Cardiac atrium fibroblast (primary cell): ENCODE results near the gene NPIPA8. TPM values are rescaled to one million over a fixed set of nuclear protein-coding genes. Genes with fewer than 3 reads are reported as not detected.

Source experiments
- total RNA-seq: library from RNA; depleted of rRNA; stranded (reverse); fragments of >200 nt; gene quantifications from 2 replicates; pipeline ENCODE4 v1.2.3, GENCODE V29; 2015

NPIPA8 gene
- 5.7 and 22.9 TPM in 2 replicates for total RNA-seq

GRCh38 chr16:18336636-18337035, at the start of gene NPIPA8:
Gene NPIPA8, minus strand, starts transcription at chr16:18336736. Its CDS starts 4,074 bp downstream, at chr16:18332662.

Other genes starting within 250 kb of the NPIPA8 start
- 95.0 and 131 TPM in 2 replicates for gene NOMO2, start 225.4 kb upstream of the NPIPA8 start, total RNA-seq